Testis (tissue), 2 donors: ENCODE results near the gene CCDC158.

Source experiments
- POLR2A ChIP-seq: fragments of 450-650 bp; IDR thresholded peaks from one replicate; pipeline ENCODE4 v1.6.1; 2017; ENCODE audit warnings: antibody characterized with exemption, mild to moderate bottlenecking, moderate library complexity
- TF ChIP-seq, protein P1 (sequence below), 3 experiments: fragments of 450-650 bp in 2 of 3; fragments of 200-600 bp in 1 of 3; sonication (generic) in 1 of 3; IDR thresholded peaks; one replicate each; pipeline ENCODE4 v1.5.1; 2016 to 2019; ENCODE audit warnings: antibody characterized with exemption in 3 of 3, mild to moderate bottlenecking in 2 of 3, moderate library complexity in 1 of 3

DNA sequence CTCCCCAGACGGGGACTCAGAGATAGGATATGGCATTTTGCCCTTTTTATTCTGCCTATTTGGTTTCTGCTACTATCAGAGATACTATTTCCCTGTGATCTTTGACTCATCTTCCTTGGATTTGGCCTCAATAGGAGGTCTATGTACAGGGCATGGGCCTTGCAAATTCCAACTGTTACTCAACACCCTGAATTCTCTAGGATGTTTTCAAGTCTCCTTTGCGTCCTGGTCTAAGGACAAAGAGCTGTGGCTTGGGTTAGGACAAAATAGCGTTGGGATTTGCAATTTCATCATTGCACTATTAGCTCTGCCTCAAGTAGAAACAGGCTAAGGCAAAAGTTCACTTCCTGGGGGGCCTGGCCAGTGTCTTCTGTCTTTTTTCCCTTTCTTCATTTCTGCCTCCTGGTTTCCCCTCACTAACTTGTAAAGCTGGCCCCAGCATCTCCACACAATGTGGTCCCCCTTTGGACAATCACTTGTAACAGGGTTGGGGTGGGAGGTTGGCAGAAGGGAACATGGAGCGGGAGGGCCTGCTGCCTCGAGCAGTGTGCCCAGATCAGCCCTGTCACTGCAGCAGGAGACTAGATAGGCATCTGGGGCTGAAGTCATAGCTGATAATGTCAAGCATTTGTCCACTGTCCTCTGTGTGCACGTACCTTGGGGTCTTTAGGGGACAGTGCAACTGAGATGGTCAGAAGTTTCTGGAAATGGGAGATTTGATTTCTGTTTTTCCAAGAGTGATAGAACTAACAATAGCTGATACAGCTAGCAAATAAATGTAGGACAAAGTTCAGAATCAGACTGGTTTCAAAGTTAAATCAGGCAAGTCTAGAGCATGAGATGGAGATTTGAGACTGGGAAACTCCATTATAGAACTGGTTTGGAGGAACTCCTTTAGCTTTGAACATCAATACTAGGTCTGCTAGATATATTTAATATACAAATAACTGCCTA, 140.2 kb downstream of the CCDC158 start:
- TF ChIP-seq POLR2A, result no peak
- TF ChIP-seq, protein P1, sequence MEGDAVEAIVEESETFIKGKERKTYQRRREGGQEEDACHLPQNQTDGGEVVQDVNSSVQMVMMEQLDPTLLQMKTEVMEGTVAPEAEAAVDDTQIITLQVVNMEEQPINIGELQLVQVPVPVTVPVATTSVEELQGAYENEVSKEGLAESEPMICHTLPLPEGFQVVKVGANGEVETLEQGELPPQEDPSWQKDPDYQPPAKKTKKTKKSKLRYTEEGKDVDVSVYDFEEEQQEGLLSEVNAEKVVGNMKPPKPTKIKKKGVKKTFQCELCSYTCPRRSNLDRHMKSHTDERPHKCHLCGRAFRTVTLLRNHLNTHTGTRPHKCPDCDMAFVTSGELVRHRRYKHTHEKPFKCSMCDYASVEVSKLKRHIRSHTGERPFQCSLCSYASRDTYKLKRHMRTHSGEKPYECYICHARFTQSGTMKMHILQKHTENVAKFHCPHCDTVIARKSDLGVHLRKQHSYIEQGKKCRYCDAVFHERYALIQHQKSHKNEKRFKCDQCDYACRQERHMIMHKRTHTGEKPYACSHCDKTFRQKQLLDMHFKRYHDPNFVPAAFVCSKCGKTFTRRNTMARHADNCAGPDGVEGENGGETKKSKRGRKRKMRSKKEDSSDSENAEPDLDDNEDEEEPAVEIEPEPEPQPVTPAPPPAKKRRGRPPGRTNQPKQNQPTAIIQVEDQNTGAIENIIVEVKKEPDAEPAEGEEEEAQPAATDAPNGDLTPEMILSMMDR (IDR thresholded peaks at IDR 0.05), result no peak
